HG02970 (cell line): ENCODE results near the gene MYO16.

Experiments used
- ATAC-seq: cut with Tn5 transposase; IDR thresholded peaks from one replicate; pipeline ENCODE4 v1.9.1; 2021; ENCODE audit warnings: mild to moderate bottlenecking, moderate library complexity, moderate number of reproducible peaks; ENCODE audit not compliant: unreplicated experiment, low FRiP score

The MYO16 gene

GRCh38 chr13:109251956-109252355, 622.5 kb downstream of the MYO16 start:
- no peak for ATAC-seq

- no peak for ATAC-seq
These were observed 623.9 kb downstream of the MYO16 start for GRCh38 chr13:109253316-109253715.

GRCh38 chr13:109254274-109254673, 624.9 kb downstream of the MYO16 start:
- ATAC-seq = no peak

GRCh38 chr13:109255141-109255856, 625.9 kb downstream of the MYO16 start:
- no peak for ATAC-seq

GRCh38 chr13:109256866-109257760, 627.7 kb downstream of the MYO16 start:
- no peak for ATAC-seq
